ENCODE results near the gene ACTR8. TPM values are rescaled to one million over a fixed set of nuclear protein-coding genes. Genes with fewer than 3 reads are reported as not detected.

Gene ACTR8
- total and polyA plus RNA-seq, 2 of the 13 experiments (the other 11 are each of a cell fraction or from before 2014, with no cell fraction given): 15.5 to 29.0 TPM

- peaks cover 1 to 17% of the 10 kb centered on the region in 2 experiments; a peak in 2 of 5 replicates for H3K36me3 ChIP-seq (replicated peaks in 1 of 2; ENCODE audit: control insufficient read depth in 1 of 2, insufficient read depth in 2 of 2, low read length in 2 of 2)
- H3K27me3 ChIP-seq (ENCODE audit: control insufficient read depth in 1 of 2, insufficient read depth in 2 of 2, low read length in 2 of 2): no peaks in the 10 kb centered on the region; a peak in 1 of 5 replicates
- H3K27ac ChIP-seq (ENCODE audit: extremely low read length, insufficient read depth, low read length): peak overlapping the region; percentile 98
- peak; percentile 96 for FAIRE-seq
- in situ Hi-C loops (cut with HindIII; ENCODE audit: extremely low pct_ligation_motif_present, low pct_unique_long_range_greater_than_20kb) (loop anchor here (5.0 kb wide), 1 partner anchor 38 kb away; the partner anchor contains the start of gene ACTR8), intact Hi-C loops (cut with micrococcal nuclease; ENCODE audit: unreplicated experiment) (loop anchor here (5.0 kb wide), 1 partner anchor 37 kb away; no protein-coding TSS in a partner anchor)
- H2AFZ ChIP-seq (ENCODE audit: low read length): no peak overlapping the region
- ChIA-PET POLR2A (interaction anchor here (0.9 to 6.5 kb wide), 19 partner anchors 8 to 685 kb away, joined by 3 to 156 read pairs (median 8); partner anchors contain the start of genes ACTR8, DCP1A and SELENOK), CTCF (ENCODE audit: low intra/inter-chr PET ratio, low total read pairs) (no interaction called here)
- H3K79me2 ChIP-seq (ENCODE audit: insufficient read depth, low read length): peaks cover 83% of the 10 kb centered on the region
- BruUV-seq (replicated peaks): TSS peak; percentile 43
- H4K20me1 ChIP-seq (ENCODE audit: insufficient read depth, low read length): peaks cover 7% of the 10 kb centered on the region
- peaks cover 74% of the 10 kb centered on the region for H3K4me1 ChIP-seq (ENCODE audit: insufficient read depth, low read length)
- peak overlapping the region; percentile 98 for H3K4me2 ChIP-seq (ENCODE audit: low read depth, low read length)
- peak; percentile 12 for ATAC-seq
- peak; percentile 85 for DNase-seq (ENCODE audit: low spot score)
- 0% methylated on average over 8 of the region's 9 CpGs for WGBS (ENCODE audit: low lambda C conversion rate)
- peak overlapping the region; percentile 73 to 92 (median 77) for H3K4me3 ChIP-seq (replicated peaks in 1 of 3; ENCODE audit: insufficient read depth in 1 of 3, low read depth in 2 of 3, low read length in 3 of 3)
- no peaks in the 10 kb centered on the region for H3K9me3 ChIP-seq (ENCODE audit: low read length)
- peak overlapping the region; percentile 97 for H3K9ac ChIP-seq (ENCODE audit: insufficient read depth, low read depth, low read length)
- no peak for TF ChIP-seq CENPX (CRISPR knock-in tag; IDR thresholded peaks at IDR 0.05)
- no peak for TF ChIP-seq XRCC5 (optimal IDR thresholded peaks at IDR 0.05; ENCODE audit: low read length)
- no peak for TF ChIP-seq ZSCAN29 (CRISPR knock-in tag; conservative IDR thresholded peaks at IDR 0.05)
- TF ChIP-seq NFKB2 (CRISPR knock-in tag; IDR thresholded peaks at IDR 0.05; ENCODE audit: borderline replicate concordance): no peak; the same call in 1 of the 2 replicates
- no peak for TF ChIP-seq ARID2 (CRISPR knock-in tag; IDR thresholded peaks at IDR 0.05; ENCODE audit: borderline replicate concordance)
- TF ChIP-seq HBP1 (CRISPR knock-in tag; IDR thresholded peaks at IDR 0.05; ENCODE audit: low read depth): no peak
- TF ChIP-seq ZBTB2 (CRISPR knock-in tag; IDR thresholded peaks at IDR 0.05; ENCODE audit: low read depth): 0 out of 2 replicates have a peak, but pooled peaks have one; percentile 19
- TF ChIP-seq CHCHD3 (CRISPR knock-in tag; IDR thresholded peaks at IDR 0.05): no peak
- no peak for TF ChIP-seq ZNF7 (CRISPR knock-in tag; IDR thresholded peaks at IDR 0.05)
- TF ChIP-seq PITX1 (CRISPR knock-in tag; IDR thresholded peaks at IDR 0.05): peak; percentile 9; the same call in 1 of the 2 replicates
- TF ChIP-seq ZNF253 (CRISPR knock-in tag; IDR thresholded peaks at IDR 0.05; ENCODE audit: borderline replicate concordance): 0 out of 2 replicates have a peak, but pooled peaks have one; percentile 25
- TF ChIP-seq CEBPG (CRISPR knock-in tag; IDR thresholded peaks at IDR 0.05): peak; percentile 28; the same call in 1 of the 2 replicates
- peak; percentile 44; the same call in 1 of the 2 replicates for TF ChIP-seq SMAD1 (CRISPR knock-in tag; IDR thresholded peaks at IDR 0.05; ENCODE audit: borderline replicate concordance, low read depth)
- TF ChIP-seq ZNF720 (CRISPR knock-in tag; IDR thresholded peaks at IDR 0.05): no peak
- TF ChIP-seq ZNF609 (CRISPR knock-in tag; IDR thresholded peaks at IDR 0.05; ENCODE audit: borderline replicate concordance): 0 out of 2 replicates have a peak, but pooled peaks have one; percentile 65
These were observed 37.5 kb downstream of the ACTR8 start for GRCh38 chr3:53844262-53845102.

Data from HepG2 (cell line).